Muscle of leg (tissue), 11 donors: ENCODE data around the gene APOB. TPM values are rescaled to one million over a fixed set of nuclear protein-coding genes. Genes with fewer than 3 reads are reported as not detected.
A peak's percentile ranks its signal among the peaks of the same experiment; 100 is the strongest.

ENCODE experiments used
- DNase-seq: peaks from one replicate; pipeline ENCODE4 v3.0.0; 2013
- H3K27ac ChIP-seq: one replicate; pipeline ENCODE4 v1.5.1; 2013; ENCODE audit warnings: mild to moderate bottlenecking, low read length, control low read depth
- H3K27me3 ChIP-seq: one replicate; pipeline ENCODE4 v1.6.1; 2013; ENCODE audit warnings: low read length; ENCODE audit not compliant: control insufficient read depth, insufficient read depth
- H3K36me3 ChIP-seq: one replicate; pipeline ENCODE4 v1.6.1; 2013; ENCODE audit warnings: low read length; ENCODE audit not compliant: control insufficient read depth, insufficient read depth
- H3K4me1 ChIP-seq: one replicate; pipeline ENCODE4 v1.6.1; 2013; ENCODE audit warnings: low read length; ENCODE audit not compliant: control insufficient read depth, insufficient read depth
- H3K4me3 ChIP-seq: one replicate; pipeline ENCODE4 v1.5.1; 2013; ENCODE audit warnings: low read length, control low read depth
- H3K9me3 ChIP-seq: replicated peaks from 2 replicates; pipeline ENCODE4 v1.6.1; 2013; ENCODE audit warnings: low read depth, low read length; ENCODE audit not compliant: control insufficient read depth
- WGBS: methylation state at CpG from one replicate; pipeline ENCODE4 v1.1.5; 2013; ENCODE audit warnings: missing lambda C conversion rate; ENCODE audit not compliant: insufficient coverage; 5-methylcytosine and 5-hydroxymethylcytosine counted together
- polyA plus RNA-seq, 8 donors: library from polyadenylated mRNA; unstranded; fragments of 120-200 nt; gene quantifications; one replicate each; pipeline versions ENCODE4 v1.2.1 to v1.2.3, GENCODE V29; 2013; ENCODE audit warnings: inconsistent platforms in 1 of 8, low replicate concordance in 1 of 8; ENCODE audit not compliant: insufficient read length in 8 of 8, insufficient read depth in 1 of 8
- total RNA-seq: library from RNA; stranded (reverse); fragments of 120-200 nt; gene quantifications from one replicate; pipeline ENCODE4 v1.2.4, GENCODE V29; 2013

Gene APOB
- total and polyA plus RNA-seq, 9 donors: 0.05 to 51.3 (median 0.33) TPM

DNA sequence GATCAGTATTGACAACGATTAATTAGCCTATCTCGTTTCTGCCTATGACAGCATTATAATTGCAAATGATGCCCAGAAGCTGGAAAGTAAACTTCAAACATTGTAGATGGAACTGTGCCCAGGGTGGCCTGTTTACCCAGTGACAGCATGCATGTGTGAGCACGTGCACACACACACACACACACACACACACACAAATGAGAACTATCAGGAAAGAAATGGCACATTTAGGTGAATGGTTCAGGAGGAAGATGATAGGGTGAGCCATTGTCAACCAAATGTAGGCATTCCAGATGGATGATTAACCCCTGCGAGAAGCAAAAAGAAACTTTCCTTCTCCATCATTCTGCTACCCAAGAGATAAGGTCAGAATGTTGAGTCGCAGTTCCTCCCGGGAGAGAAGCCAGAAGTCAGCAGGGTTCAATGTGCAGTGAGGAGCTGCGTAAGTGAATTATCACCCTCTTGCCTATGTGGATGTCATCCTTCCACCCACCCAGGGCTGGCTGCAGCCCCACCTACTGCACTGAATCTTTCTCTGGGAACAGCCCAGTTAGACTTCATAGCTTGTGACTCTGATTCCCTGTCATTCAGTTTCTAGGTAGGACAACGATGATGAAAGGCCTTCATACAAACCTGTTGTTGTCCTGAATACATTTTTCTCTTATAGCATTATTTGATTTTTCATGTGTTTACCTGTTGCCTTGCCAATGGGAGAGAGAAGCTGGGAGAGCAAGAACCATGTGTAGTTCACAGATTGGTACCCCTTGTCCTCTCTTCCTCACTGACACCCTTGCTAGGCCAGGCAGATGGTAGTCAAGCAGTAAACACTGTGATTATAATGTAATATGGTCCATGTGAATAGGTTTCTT is 3.5 kb upstream of the APOB start:
- peaks cover 31% of the 10 kb centered on the region for H3K27me3 ChIP-seq
- H3K4me1 ChIP-seq: peaks cover 5% of the 10 kb centered on the region
- H3K27ac ChIP-seq: no peak overlapping the region
- DNase-seq: no peak
- WGBS: 83% methylated on average over 1 of the region's 8 CpGs
- no peak overlapping the region for H3K4me3 ChIP-seq
- H3K9me3 ChIP-seq: no peaks in the 10 kb centered on the region
- H3K36me3 ChIP-seq: no peaks in the 10 kb centered on the region

DNA sequence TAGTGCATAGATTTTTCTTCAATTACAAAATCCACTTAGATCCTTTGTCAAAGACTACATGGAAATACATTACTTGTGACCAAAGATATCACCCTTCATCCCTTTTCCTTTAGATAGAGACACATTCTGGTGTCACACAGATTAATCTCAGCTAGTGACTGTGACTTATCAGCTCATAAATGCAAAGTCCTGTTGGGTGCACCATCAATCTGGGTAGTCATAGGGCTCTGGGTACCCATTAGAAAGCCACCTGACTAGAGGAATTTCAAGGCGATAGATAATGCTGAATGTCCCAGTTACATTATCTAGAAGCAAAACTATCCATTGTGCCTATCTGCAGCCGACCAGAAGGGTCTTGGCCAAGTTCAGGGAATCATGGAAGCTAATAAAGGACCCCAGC is 2.6 kb upstream of the APOB start:
- Histone ChIP-seq H3K27me3 (peaks cover 31% of the 10 kb centered on the region), H3K4me3 (no peak overlapping the region), H3K36me3 (no peaks in the 10 kb centered on the region), H3K27ac (no peak overlapping the region), H3K4me1 (peaks cover 5% of the 10 kb centered on the region), H3K9me3 (no peaks in the 10 kb centered on the region)
- WGBS: 100% methylated on average over 1 of the region's 2 CpGs
- no peak for DNase-seq

DNA sequence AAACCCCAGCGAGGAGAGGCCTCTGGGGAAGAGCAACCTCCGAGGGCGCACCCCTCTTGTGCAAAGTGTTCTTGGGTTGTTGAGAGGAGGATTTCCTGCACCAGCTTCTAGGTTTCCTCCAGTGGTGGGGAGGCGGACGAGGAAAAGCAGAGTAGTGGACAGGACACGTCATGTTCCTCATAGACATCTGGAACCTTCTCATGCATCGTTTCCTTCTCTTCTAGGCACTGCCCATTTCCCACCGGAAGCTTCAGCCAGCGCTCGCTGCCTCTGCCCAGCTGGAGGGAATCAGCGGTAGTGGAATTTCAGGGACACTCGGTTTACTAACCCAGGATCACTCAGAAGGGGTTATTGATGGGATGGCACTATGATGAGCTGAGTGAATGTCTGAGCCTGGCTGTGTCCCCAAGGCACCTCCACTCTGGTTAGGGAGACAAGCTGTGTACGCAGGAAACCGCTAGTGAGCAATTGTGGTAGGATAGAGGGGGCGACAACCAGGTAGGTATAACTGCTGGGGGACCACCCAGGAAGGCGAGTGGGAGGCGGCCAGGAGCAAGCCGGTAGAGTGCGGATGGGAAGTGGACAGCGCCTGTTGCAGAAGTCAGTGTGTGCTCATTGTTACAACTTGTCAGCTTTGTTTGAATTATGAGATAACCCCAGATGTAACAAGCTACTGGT is 960 bp upstream of the APOB start:
- Histone ChIP-seq H3K4me1 (peaks cover 5% of the 10 kb centered on the region), H3K27me3 (peaks cover 33% of the 10 kb centered on the region), H3K36me3 (no peaks in the 10 kb centered on the region), H3K9me3 (no peaks in the 10 kb centered on the region), H3K4me3 (no peak overlapping the region), H3K27ac (no peak overlapping the region)
- 50% methylated on average over 17 of the region's 20 CpGs for WGBS
- no peak for DNase-seq

DNA sequence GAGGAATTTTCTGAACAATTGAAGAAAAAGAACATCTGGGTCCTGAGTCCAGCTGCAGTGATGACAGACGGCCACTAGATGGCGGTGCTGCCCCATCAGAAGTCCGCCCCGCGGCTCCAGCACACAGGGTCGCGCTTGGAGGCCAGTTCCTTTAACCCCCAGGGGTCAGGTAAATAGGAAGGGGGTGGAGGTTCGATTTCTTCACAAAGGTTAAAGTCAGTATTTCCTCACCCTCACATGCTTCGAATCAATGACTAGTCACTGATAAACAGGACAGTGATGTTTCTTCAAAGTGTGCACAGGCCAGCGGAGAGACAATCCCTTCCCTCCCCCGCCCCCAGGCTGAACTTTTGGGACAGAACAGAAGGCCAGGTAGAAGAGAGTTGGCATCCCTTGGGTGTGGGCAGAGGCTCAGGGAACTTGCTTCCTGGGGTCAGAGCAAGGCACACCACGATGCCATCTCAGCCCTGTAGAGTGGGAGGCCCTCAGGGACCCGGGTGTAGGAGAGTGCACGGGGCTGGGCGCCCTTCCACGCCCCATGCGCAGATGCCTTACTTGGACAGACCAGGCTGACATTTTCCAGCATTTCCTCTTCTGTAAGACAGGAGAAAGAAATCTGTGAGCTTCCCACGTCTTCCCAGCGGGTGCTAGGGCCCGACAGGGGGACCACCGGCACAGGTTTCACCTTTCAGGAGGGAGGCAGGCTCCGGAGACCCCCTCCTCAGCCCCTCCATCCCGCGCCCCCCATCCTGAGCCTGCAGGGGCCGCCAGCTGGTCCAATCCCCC is 722 bp downstream of the APOB start:
- peak; percentile 64 for DNase-seq
- Histone ChIP-seq H3K4me1 (peaks cover 5% of the 10 kb centered on the region), H3K36me3 (no peaks in the 10 kb centered on the region), H3K4me3 (no peak overlapping the region), H3K27ac (no peak overlapping the region), H3K9me3 (no peaks in the 10 kb centered on the region), H3K27me3 (peaks cover 33% of the 10 kb centered on the region)
- WGBS: 10% methylated on average over 11 of the region's 25 CpGs

- peaks cover 33% of the 10 kb centered on the region for H3K27me3 ChIP-seq
- H3K4me1 ChIP-seq: peaks cover 5% of the 10 kb centered on the region
- H3K9me3 ChIP-seq: no peaks in the 10 kb centered on the region
- H3K27ac ChIP-seq: no peak overlapping the region
- DNase-seq: no peak
- no peak overlapping the region for H3K4me3 ChIP-seq
- no peaks in the 10 kb centered on the region for H3K36me3 ChIP-seq
- WGBS: no CpG with 5 or more reads among the region's 5 CpGs
These were observed 1.2 kb downstream of the APOB start for GRCh38 chr2:21042708-21042957.

- no peaks in the 10 kb centered on the region for H3K36me3 ChIP-seq
- 68% methylated on average over 11 of the region's 16 CpGs for WGBS
These were observed 1.7 kb downstream of the APOB start for GRCh38 chr2:21041943-21042707.

GRCh38 chr2:21041462-21041861 is 2.4 kb downstream of the APOB start:
- H3K27ac ChIP-seq: no peak overlapping the region
- H3K9me3 ChIP-seq: no peaks in the 10 kb centered on the region
- peaks cover 5% of the 10 kb centered on the region for H3K4me1 ChIP-seq
- H3K4me3 ChIP-seq: no peak overlapping the region
- DNase-seq: no peak
- H3K27me3 ChIP-seq: peaks cover 30% of the 10 kb centered on the region
- H3K36me3 ChIP-seq: no peaks in the 10 kb centered on the region
- 73% methylated on average over 1 of the region's 4 CpGs for WGBS

More at GRCh38 chr2:21041943-21042707, 1.7 kb downstream of the APOB start:
- Histone ChIP-seq H3K4me3 (no peak overlapping the region), H3K27me3 (peaks cover 32% of the 10 kb centered on the region), H3K4me1 (peaks cover 5% of the 10 kb centered on the region), H3K27ac (no peak overlapping the region), H3K9me3 (no peaks in the 10 kb centered on the region)
- no peak for DNase-seq

- Histone ChIP-seq H3K27me3 (peaks cover 28% of the 10 kb centered on the region), H3K27ac (no peak overlapping the region), H3K4me3 (no peak overlapping the region), H3K36me3 (no peaks in the 10 kb centered on the region), H3K9me3 (no peaks in the 10 kb centered on the region), H3K4me1 (peaks cover 5% of the 10 kb centered on the region)
- DNase-seq: no peak
- 86% methylated on average over 8 of the region's 14 CpGs for WGBS
These were observed 3.1 kb downstream of the APOB start for GRCh38 chr2:21040468-21041377.

DNA sequence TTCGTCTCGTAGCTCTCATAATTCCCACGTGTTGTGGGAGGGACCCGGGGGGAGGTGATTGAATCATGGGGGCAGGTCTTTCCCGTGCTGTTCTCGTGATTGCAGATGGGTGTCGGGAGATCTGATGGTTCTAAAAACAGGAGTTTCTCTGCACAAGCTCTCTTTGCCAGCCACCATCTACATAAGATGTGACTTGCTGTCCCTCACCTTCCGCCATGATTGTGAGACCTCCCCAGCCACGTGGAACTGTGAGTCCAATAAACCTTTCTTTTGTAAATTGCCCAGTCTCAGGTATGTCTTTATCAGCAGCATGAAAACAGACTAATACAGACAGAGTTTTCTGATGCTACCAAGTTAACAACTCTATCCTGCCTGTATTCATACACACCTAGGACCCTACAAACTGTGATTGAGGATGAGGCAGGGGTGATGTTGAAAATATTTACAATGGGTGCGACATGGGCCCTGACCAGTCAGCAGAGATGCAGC is 3.9 kb downstream of the APOB start:
- no peak overlapping the region for H3K27ac ChIP-seq
- H3K4me3 ChIP-seq: no peak overlapping the region
- WGBS: 57% methylated on average over 5 of the region's 10 CpGs

More for the DNA sequence above, 3.9 kb downstream of the APOB start:
- Histone ChIP-seq H3K27me3 (peaks cover 25% of the 10 kb centered on the region), H3K4me1 (peaks cover 5% of the 10 kb centered on the region), H3K9me3 (no peaks in the 10 kb centered on the region), H3K36me3 (no peaks in the 10 kb centered on the region)
- DNase-seq: no peak
